NCI-H1417 (cell line): ENCODE measurements around the gene CCL22.
"Not testable (repeated sequence)": the region's sequence is repeated elsewhere in the genome, so short reads cannot be mapped to it uniquely, and the experiment has no call there.

Experiments
- DNase-seq, 3 experiments: peaks; one replicate each; lab custom pipeline; 2025; lab: John Stamatoyannopoulos, UW

Gene CCL22

GRCh38 chr16:57358527-57359095, at the start of gene CCL22:
Gene CCL22, plus strand, starts transcription at chr16:57358783. Its CDS starts 34 bp downstream, at chr16:57358817.
- no peak for DNase-seq

GRCh38 chr16:57310801-57311200, 47.8 kb upstream of the CCL22 start:
- no peak for DNase-seq

- DNase-seq = no peak
Measured at GRCh38 chr16:57313509-57313908, 45.1 kb upstream of the CCL22 start.

GRCh38 chr16:57314161-57314785, 44.3 kb upstream of the CCL22 start:
- DNase-seq = no peak

- DNase-seq = no peak
Measured at GRCh38 chr16:57315416-57315815, 43.2 kb upstream of the CCL22 start.

GRCh38 chr16:57316390-57317017, 42.1 kb upstream of the CCL22 start:
- DNase-seq = no peak

- no peak for DNase-seq
Measured at GRCh38 chr16:57318240-57318970, 40.2 kb upstream of the CCL22 start.

GRCh38 chr16:57319646-57320045, 38.9 kb upstream of the CCL22 start:
- DNase-seq = no peak

GRCh38 chr16:57324749-57325148, 33.8 kb upstream of the CCL22 start:
- DNase-seq = no peak

- DNase-seq = no peak
Measured at GRCh38 chr16:57325458-57325857, 33.1 kb upstream of the CCL22 start.

- no peak for DNase-seq
Measured at GRCh38 chr16:57329718-57330327, 28.8 kb upstream of the CCL22 start.

- no peak for DNase-seq
Measured at GRCh38 chr16:57331355-57331754, 27.2 kb upstream of the CCL22 start.

- DNase-seq = no peak
Measured at GRCh38 chr16:57333402-57333801, 25.2 kb upstream of the CCL22 start.

- DNase-seq = no peak
Measured at GRCh38 chr16:57335366-57335765, 23.2 kb upstream of the CCL22 start.

GRCh38 chr16:57341062-57341440, 17.5 kb upstream of the CCL22 start:
- DNase-seq = no peak

GRCh38 chr16:57341441-57342303, 16.9 kb upstream of the CCL22 start:
- peak in 2 of 3 experiments; percentile 27 to 57 for DNase-seq

GRCh38 chr16:57342606-57343005, 16.0 kb upstream of the CCL22 start:
- DNase-seq = not testable (repeated sequence)

GRCh38 chr16:57343221-57343620, 15.4 kb upstream of the CCL22 start:
- no peak for DNase-seq

- DNase-seq = not testable (repeated sequence)
Measured at GRCh38 chr16:57344094-57344493, 14.5 kb upstream of the CCL22 start.

- DNase-seq = no peak
Measured at GRCh38 chr16:57345021-57345420, 13.6 kb upstream of the CCL22 start.

- no peak for DNase-seq
Measured at GRCh38 chr16:57345666-57346204, 12.8 kb upstream of the CCL22 start.
